CD4-positive, alpha-beta T cell treated with Interleukin-15 for 4 hours (primary cell): ENCODE measurements around the gene DMXL2.

ENCODE experiments used
- DNase-seq: peaks from one replicate; pipeline ENCODE4 v3.0.0-alpha.2; 2020; ENCODE audit warnings: low spot score

Gene DMXL2

DNA sequence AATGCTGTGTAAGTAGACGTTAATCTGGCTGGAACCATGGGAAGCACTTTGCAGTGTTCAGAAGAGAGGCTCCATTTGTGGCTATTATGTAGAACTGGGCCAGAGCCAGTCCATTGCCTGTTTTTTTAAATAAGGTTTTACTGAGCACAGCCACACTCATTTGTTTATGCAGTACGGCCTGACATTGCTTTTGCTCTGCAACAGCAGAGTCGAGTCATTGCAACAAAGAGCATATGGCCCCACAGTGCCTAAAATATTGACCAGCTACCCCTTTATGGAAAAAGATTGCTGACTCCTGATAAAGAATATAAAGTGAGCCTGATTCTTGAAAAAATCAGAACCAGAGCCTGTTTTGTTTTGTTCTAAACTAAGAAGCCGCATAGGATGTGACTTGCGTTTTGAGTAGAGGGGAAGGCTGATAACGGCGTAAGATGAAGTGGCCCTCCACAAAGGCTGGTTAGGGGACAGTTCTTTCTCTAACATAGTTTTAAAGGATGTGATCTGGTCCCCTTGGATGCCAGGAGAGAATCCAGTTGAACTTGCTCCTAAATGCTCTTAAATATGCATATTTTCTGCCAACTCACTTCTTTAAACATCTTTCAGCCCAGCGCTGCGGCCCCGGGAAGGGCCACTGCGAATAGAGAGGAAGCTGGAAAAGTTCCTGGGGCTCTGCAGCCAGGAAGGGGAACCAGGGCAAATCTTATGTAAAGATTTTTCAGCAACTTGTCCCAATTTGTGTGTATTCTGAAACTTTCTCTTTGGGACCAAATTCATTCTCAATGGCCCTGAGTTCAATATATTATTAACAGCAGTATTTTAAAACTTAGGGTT is 216.7 kb downstream of the DMXL2 start:
- DNase-seq = no peak

DNA sequence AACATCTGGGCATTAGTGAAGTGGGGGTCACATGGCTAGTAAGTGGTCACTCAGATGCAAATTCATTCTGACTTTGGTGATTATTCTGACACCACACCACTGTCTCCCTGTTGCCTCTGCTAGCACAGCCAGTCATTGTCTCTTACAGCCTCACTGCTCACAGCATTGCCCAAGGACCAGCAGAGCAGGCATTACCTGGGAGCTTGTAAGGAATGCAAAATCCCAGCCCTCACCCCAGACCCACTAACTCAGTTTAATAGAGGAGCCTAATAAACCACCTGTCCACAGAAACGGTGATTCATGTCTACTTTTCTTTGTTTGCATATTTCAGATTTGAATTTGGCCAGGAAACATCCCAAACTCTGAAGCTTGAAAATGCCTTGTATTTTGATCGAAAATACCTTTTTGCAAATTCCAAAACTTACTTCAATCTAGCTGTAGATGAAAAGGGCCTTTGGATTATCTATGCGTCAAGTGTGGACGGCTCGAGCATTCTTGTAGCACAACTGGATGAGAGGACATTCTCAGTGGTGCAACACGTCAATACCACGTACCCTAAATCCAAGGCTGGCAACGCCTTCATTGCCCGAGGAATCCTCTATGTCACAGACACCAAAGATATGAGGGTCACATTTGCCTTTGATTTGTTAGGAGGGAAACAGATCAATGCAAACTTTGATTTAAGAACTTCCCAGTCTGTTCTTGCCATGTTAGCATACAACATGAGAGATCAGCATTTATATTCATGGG is 218.4 kb downstream of the DMXL2 start:
- no peak for DNase-seq

DNA sequence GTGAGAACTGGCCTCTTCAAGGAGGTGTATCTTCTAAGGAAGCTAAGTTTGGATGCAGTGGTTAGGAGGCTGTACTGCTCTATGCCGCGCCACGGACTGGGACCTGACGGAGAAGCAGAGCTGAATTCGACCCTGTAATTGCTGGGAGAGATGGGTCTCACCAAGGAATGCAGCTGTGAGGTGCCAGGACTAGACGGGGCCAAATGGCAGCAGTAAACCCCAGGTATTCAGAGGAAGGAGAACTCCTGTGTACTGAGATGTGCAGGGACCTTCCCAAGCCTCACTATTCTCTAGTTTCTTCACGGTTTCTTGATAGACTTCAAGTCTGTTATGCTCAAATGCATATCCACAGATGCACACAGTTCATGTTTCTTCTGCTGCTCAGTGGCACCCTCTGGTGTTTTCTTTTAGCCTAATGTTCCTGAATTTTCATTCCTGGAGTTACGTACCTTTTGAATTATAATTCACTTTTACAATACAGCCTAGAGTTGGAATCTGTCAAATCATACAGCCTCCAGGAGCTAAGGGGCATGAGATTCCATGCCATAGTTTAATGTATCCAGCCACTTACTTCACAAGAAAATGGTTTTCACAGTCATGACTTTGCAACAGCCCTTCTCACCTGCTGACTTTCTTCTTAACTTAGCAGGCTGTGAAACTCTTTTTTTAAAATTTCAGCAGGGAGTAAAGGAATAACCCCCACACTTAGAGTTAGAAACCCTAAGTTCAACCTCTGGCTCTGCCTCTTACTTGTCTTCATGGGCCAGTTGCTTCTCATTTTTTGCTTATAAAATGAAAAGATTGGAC is 219.3 kb downstream of the DMXL2 start:
- DNase-seq = no peak

DNA sequence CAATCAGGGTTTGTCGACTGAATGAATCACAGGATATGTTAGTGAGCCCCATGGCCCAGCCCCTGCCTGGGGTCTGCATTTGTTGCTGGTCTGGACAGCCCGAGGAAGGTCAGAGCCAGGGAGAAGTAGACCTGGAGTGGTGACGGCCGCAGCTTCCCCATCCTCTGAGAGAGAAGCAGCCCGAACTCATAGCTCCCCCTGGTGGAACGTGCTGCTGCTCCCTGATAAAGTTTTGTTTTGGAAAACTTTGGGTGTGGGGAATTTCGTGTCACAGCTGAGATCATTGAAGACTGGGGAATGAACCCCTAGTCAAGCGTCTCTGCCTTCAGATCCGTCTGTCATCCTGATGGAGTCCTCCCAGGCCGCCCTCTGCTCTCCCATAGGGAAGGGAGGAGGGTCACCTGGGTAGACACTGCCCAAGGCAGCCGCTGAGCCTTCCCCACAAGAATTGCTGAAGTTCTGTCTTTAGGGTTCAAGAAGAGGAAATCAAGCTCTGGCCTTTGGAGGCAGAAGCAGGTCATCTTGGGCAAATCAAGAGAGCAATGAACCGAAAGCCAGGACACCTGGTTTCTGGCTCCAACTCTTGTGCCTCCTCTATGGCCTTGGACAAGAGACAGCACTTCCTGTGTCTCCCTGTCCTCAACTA is 220.6 kb downstream of the DMXL2 start:
- DNase-seq = no peak

DNA sequence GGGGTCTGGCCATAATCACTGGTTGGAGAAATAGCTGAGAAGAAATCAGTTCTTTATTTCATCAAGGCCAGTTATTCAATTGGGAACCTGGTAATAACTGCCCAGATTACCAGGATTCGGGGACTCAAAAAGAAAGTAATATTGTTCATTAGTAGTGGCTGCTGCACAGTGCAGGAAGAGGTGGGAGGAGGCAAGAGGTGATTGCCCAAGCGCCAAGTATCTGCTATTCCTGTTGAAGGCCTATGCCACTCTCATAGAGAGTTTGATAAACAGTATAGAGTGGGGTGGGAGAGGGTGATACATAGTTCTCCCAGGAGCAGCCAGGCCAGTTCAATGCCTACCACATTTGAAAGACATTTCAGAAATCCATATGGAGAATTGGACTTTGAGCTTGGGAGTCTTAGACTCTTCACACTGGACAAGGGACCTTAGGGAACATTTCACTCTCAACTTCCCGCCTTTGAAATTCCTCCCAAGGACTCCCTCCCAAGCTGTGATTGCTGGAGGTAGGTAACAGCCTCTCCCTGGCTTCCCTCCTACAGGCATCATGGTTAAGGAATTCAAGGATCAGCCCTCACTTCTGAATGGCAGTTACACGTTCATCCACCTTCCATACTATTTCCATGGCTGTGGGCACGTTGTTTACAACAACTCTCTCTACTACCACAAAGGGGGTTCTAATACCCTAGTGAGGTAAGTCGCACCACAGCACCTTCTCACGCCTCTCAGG is 221.4 kb downstream of the DMXL2 start:
- DNase-seq = no peak

DNA sequence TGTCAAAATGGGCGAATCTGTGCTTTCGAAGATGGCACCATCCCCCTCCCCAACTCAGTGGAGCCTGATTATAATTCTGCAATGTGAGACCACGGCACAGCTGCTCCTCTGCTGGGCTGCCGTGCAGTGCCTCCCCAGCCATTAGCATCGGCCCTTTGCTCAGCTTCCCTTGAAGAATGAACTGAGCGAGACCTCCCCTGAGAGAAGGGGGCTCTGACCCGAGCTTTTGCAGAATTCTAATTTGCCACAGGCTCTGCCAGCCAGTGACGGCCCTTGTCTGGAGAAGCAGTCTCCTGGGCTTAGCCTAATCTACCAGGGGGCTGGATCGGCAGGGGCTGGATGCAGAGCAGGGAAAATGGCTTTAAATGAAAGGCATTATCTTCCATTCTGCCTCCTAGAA is 223.9 kb downstream of the DMXL2 start:
- no peak for DNase-seq
